Measurements from ENCODE around the gene KSR2. TPM values are rescaled to one million over a fixed set of nuclear protein-coding genes. Genes with fewer than 3 reads are reported as not detected.

KSR2 gene
- total RNA-seq, 1 donor from 2014 or later, result under 0.01 TPM

DNA sequence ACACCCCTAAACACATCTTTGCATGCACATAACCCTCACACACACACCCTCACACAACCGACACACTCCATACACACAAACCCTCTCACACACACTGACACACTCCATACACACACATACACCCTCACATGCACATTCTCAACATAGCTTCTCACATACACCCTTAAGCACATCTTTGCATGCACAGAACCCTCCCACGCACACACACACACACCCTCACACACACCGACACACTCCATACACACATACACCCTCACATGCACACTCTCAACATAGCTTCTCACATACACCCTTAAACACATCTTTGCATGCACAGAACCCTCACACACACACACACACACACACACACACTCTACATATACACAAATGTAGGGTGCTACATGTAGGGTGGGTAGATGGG, 534.9 kb downstream of the KSR2 start:
- Histone ChIP-seq H3K9me3 (ENCODE audit: control insufficient read depth in 3 of 3, low read length in 3 of 3) (no peaks in the 10 kb centered on the region), H3K27me3 (ENCODE audit: control insufficient read depth in 3 of 3, insufficient read depth in 3 of 3, low read length in 3 of 3) (no peaks in the 10 kb centered on the region), H3K4me3 (ENCODE audit: low read length in 3 of 3) (no peak overlapping the region), H3K9ac (ENCODE audit: low read depth in 1 of 3, low read length in 3 of 3) (no peak overlapping the region), H3K4me1 (ENCODE audit: control insufficient read depth in 3 of 3, insufficient read depth in 3 of 3, low read length in 3 of 3) (peaks cover 28 to 53% (median 48%) of the 10 kb centered on the region in 3 donors), H3K36me3 (ENCODE audit: control insufficient read depth in 3 of 3, insufficient read depth in 3 of 3, low read length in 3 of 3) (peaks cover 0 to 3% (median 2%) of the 10 kb centered on the region in 3 donors), H3K27ac (ENCODE audit: low read depth, low read length) (no peak overlapping the region)

DNA sequence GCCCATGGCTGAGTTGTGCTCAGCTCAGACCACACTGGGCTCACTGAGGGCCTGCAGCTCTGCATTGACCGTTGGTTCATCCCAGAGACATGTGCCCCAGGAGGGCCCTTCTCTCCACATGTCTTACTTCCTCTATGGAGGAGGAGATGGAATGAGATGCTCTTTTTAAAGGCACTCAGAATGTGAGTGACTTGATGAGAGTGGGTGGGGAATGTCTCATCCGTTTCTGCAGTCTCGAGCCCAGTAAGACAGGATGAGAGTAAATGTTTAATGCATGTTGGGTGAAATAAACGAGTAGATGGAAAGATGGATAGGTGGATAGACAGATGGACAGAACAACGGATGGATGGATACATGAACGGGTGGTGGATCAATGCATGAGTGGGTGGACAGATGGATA, 538.5 kb downstream of the KSR2 start:
- Histone ChIP-seq H3K9me3 (ENCODE audit: control insufficient read depth in 3 of 3, low read length in 3 of 3) (no peaks in the 10 kb centered on the region), H3K27me3 (ENCODE audit: control insufficient read depth in 3 of 3, insufficient read depth in 3 of 3, low read length in 3 of 3) (no peaks in the 10 kb centered on the region)

DNA sequence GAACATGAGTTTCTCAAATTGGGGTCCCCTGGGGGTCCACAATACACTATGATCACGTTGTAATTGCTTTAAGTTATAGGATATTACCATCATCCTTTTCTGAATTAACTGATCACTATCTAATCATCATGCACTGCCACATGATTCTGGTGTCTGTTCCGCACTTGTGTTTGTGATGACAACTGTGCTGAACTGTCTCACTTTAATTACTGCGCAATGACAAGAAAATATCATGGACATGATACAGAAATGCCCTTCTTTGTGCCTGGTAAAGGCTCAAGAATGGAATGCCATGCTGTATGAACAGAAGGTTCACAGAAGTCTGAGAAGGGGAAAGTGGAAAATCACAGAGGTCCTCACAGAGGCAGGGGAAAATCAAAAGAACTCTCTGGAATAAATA, 541.6 kb downstream of the KSR2 start:
- Histone ChIP-seq H3K9me3 (ENCODE audit: control insufficient read depth in 3 of 3, low read length in 3 of 3) (no peaks in the 10 kb centered on the region), H3K4me1 (ENCODE audit: control insufficient read depth in 3 of 3, insufficient read depth in 3 of 3, low read length in 3 of 3) (peaks cover 0 to 4% (median 3%) of the 10 kb centered on the region in 3 donors), H3K27me3 (ENCODE audit: control insufficient read depth in 3 of 3, insufficient read depth in 3 of 3, low read length in 3 of 3) (no peaks in the 10 kb centered on the region), H3K36me3 (ENCODE audit: control insufficient read depth in 3 of 3, insufficient read depth in 3 of 3, low read length in 3 of 3) (peaks cover 0 to 3% (median 0%) of the 10 kb centered on the region in 3 donors), H3K9ac (ENCODE audit: low read depth in 1 of 3, low read length in 3 of 3) (no peak overlapping the region), H3K4me3 (ENCODE audit: low read length in 3 of 3) (no peak overlapping the region), H3K27ac (ENCODE audit: low read depth, low read length) (no peak overlapping the region)

More for the DNA sequence above, 538.5 kb downstream of the KSR2 start:
- Histone ChIP-seq H3K4me1 (ENCODE audit: control insufficient read depth in 3 of 3, insufficient read depth in 3 of 3, low read length in 3 of 3) (peaks cover 7 to 19% (median 15%) of the 10 kb centered on the region in 3 donors), H3K4me3 (ENCODE audit: low read length in 3 of 3) (no peak overlapping the region), H3K9ac (ENCODE audit: low read depth in 1 of 3, low read length in 3 of 3) (no peak overlapping the region), H3K27ac (ENCODE audit: low read depth, low read length) (no peak overlapping the region), H3K36me3 (ENCODE audit: control insufficient read depth in 3 of 3, insufficient read depth in 3 of 3, low read length in 3 of 3) (peaks cover 0 to 3% (median 0%) of the 10 kb centered on the region in 3 donors)

DNA sequence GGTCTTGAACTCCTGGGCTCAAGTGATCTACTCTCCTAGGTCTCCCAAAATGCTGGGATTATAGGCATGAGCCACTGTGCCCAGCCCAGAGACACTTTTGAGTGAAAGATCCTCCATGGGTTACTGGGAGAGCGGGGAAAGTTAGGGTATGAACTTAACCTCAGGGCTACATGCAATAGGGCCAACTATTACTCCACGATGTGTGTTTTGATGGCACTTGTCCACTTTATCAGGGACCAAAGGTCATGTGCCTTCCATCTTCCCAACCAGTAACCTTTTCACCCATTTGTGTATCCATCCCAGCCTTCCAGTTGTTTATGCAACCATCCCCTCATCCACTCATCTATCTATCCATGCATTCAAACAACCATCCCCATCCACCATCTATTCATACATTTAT, 546.8 kb downstream of the KSR2 start:
- Histone ChIP-seq H3K36me3 (ENCODE audit: control insufficient read depth in 3 of 3, insufficient read depth in 3 of 3, low read length in 3 of 3) (no peaks in the 10 kb centered on the region), H3K27me3 (ENCODE audit: control insufficient read depth in 3 of 3, insufficient read depth in 3 of 3, low read length in 3 of 3) (no peaks in the 10 kb centered on the region), H3K9ac (ENCODE audit: low read depth in 1 of 3, low read length in 3 of 3) (no peak overlapping the region), H3K27ac (ENCODE audit: low read depth, low read length) (no peak overlapping the region), H3K4me1 (ENCODE audit: control insufficient read depth in 3 of 3, insufficient read depth in 3 of 3, low read length in 3 of 3) (peaks cover 5 to 10% (median 8%) of the 10 kb centered on the region in 3 donors), H3K4me3 (ENCODE audit: low read length in 3 of 3) (no peak overlapping the region), H3K9me3 (ENCODE audit: control insufficient read depth in 3 of 3, low read length in 3 of 3) (no peaks in the 10 kb centered on the region)

DNA sequence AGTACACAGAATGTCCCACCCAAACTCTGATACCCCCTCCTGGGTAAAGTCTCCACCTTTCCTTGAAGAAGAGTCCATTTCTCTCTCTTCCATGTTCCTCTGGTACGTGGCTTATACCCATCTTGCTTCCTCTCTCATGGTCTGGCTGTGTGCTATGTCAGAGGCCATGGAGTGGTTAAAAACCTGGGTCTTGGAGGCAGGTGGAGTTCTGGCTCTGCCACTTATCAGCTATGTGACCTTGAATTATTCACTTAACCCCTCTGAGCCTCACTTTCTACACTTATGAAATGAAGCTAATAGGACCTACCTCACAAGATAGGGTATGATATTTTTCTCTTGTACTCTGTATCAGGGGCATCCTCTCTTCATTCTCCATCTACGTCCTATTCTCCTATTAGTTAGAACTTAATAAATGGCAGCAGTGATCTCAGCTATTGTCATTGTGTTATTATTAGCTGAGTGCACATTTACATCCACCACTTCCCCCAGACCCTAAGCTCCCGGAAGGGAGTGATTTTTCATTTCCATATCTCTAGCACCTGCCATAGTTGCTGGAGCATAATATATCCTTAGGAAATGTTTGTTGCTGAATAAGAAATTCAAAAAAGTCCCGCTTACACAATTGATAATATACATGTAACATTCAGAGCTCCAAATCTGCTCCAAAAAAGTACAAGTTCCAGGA, 547.6 kb downstream of the KSR2 start:
- H3K27ac ChIP-seq (ENCODE audit: low read depth, low read length), result no peak overlapping the region
- no peaks in the 10 kb centered on the region for H3K36me3 ChIP-seq (ENCODE audit: control insufficient read depth in 3 of 3, insufficient read depth in 3 of 3, low read length in 3 of 3)
- no peak overlapping the region for H3K9ac ChIP-seq (ENCODE audit: low read depth in 1 of 3, low read length in 3 of 3)
- peaks cover 12 to 17% (median 12%) of the 10 kb centered on the region in 3 donors for H3K4me1 ChIP-seq (ENCODE audit: control insufficient read depth in 3 of 3, insufficient read depth in 3 of 3, low read length in 3 of 3)
- no peak overlapping the region for H3K4me3 ChIP-seq (ENCODE audit: low read length in 3 of 3)
- no peaks in the 10 kb centered on the region for H3K9me3 ChIP-seq (ENCODE audit: control insufficient read depth in 3 of 3, low read length in 3 of 3)
- H3K27me3 ChIP-seq (ENCODE audit: control insufficient read depth in 3 of 3, insufficient read depth in 3 of 3, low read length in 3 of 3), result no peaks in the 10 kb centered on the region

DNA sequence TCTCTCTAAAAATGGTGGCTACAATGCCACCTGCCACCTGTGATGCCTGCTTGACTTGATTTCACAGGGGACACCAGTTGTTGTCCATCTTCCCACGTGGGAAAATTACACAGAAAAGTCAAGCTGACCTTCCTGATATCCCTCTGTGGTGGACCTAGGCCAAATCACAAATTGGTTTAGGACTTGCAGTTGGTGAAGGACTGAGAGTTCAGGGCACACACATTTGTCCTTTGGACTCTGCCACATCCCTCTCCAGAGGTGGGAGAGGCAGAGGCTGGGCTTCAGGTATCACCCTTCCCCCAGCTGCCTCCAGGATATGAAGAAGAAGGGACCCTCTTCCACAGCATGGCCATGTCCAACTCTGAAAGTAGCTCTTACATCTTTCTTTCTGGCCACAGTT, 551.8 kb downstream of the KSR2 start:
- Histone ChIP-seq H3K27me3 (ENCODE audit: control insufficient read depth in 3 of 3, insufficient read depth in 3 of 3, low read length in 3 of 3) (no peaks in the 10 kb centered on the region), H3K9ac (ENCODE audit: low read depth in 1 of 3, low read length in 3 of 3) (no peak overlapping the region), H3K4me3 (ENCODE audit: low read length in 3 of 3) (no peak overlapping the region), H3K4me1 (ENCODE audit: control insufficient read depth in 3 of 3, insufficient read depth in 3 of 3, low read length in 3 of 3) (peaks cover 28 to 47% (median 39%) of the 10 kb centered on the region in 3 donors), H3K27ac (ENCODE audit: low read depth, low read length) (no peak overlapping the region), H3K36me3 (ENCODE audit: control insufficient read depth in 3 of 3, insufficient read depth in 3 of 3, low read length in 3 of 3) (no peaks in the 10 kb centered on the region), H3K9me3 (ENCODE audit: control insufficient read depth in 3 of 3, low read length in 3 of 3) (no peaks in the 10 kb centered on the region)

GRCh38 chr12:117412465-117413188, 556.2 kb downstream of the KSR2 start:
- no peaks in the 10 kb centered on the region for H3K36me3 ChIP-seq (ENCODE audit: control insufficient read depth in 3 of 3, insufficient read depth in 3 of 3, low read length in 3 of 3)
- peak overlapping the region in 2 of 3 donors; percentile 38 to 40 for H3K4me3 ChIP-seq (ENCODE audit: low read length in 3 of 3)
- H3K9ac ChIP-seq (ENCODE audit: low read depth in 1 of 3, low read length in 3 of 3), result peak overlapping the region; percentile 54 to 68 (median 66)
- H3K9me3 ChIP-seq (ENCODE audit: control insufficient read depth in 3 of 3, low read length in 3 of 3), result no peaks in the 10 kb centered on the region
- no peaks in the 10 kb centered on the region for H3K27me3 ChIP-seq (ENCODE audit: control insufficient read depth in 3 of 3, insufficient read depth in 3 of 3, low read length in 3 of 3)
- peaks cover 41 to 69% (median 56%) of the 10 kb centered on the region in 3 donors for H3K4me1 ChIP-seq (ENCODE audit: control insufficient read depth in 3 of 3, insufficient read depth in 3 of 3, low read length in 3 of 3)
- peak overlapping the region; percentile 91 for H3K27ac ChIP-seq (ENCODE audit: low read depth, low read length)

DNA sequence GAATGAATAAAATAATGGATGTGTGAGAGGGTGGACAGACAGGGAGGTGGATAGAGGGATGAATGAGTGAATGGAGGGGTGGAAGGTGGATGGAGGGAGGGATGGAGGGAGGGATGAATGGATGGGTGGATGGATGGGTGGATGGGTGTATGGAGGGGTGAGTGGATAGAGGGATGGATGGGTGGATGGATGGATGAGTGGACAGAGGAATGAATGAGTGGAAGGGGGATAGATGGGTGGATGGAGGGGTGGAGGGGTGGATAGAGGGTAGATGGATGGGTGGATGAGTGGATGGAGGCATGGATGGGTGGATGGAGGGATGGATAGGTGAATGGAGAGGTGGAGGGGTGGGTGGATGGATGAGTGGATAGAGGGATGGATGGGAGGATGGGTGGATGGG, 559.5 kb downstream of the KSR2 start:
- Histone ChIP-seq H3K27ac (ENCODE audit: low read depth, low read length) (no peak overlapping the region), H3K9me3 (ENCODE audit: control insufficient read depth in 3 of 3, low read length in 3 of 3) (no peaks in the 10 kb centered on the region), H3K9ac (ENCODE audit: low read depth in 1 of 3, low read length in 3 of 3) (no peak overlapping the region), H3K4me3 (ENCODE audit: low read length in 3 of 3) (no peak overlapping the region), H3K36me3 (ENCODE audit: control insufficient read depth in 3 of 3, insufficient read depth in 3 of 3, low read length in 3 of 3) (no peaks in the 10 kb centered on the region), H3K27me3 (ENCODE audit: control insufficient read depth in 3 of 3, insufficient read depth in 3 of 3, low read length in 3 of 3) (no peaks in the 10 kb centered on the region), H3K4me1 (ENCODE audit: control insufficient read depth in 3 of 3, insufficient read depth in 3 of 3, low read length in 3 of 3) (peaks cover 34 to 51% (median 40%) of the 10 kb centered on the region in 3 donors)

DNA sequence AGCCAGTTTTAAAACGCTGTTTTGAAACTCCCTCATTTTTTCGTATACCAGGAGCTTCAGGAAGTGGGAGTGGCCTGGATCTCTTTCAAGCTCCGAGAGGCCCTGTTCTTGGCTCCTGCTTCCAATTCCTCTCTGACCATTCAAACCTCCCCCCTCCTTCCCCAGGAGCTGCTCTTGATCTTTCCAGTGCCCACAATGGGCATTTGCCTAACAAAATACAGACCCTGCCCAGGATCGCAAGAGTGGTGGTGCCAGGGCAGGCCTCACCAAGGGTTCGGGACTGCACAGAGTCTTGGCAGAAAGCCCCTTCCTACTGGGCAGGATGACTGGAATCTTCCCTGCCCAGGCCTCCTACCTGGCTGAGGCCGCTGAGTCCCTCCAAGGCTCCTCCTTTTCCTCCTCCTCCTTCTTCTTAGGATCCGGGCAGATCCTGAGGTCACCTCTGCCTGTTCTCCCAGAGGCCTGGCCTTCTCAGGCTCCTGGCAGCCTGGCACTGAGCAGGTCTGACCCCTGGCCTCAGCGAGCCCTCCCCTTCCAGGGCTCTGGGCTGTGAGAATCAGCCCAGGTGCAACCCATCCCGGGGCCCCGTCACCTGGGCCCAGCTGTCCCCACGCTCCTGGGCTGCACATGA, 560.5 kb downstream of the KSR2 start:
- Histone ChIP-seq H3K4me1 (ENCODE audit: control insufficient read depth in 3 of 3, insufficient read depth in 3 of 3, low read length in 3 of 3) (peaks cover 28 to 43% (median 34%) of the 10 kb centered on the region in 3 donors), H3K27ac (ENCODE audit: low read depth, low read length) (peak overlapping the region; percentile 32), H3K9ac (ENCODE audit: low read depth in 1 of 3, low read length in 3 of 3) (peak overlapping the region in 2 of 3 donors; percentile 47 to 68), H3K4me3 (ENCODE audit: low read length in 3 of 3) (peak overlapping the region in 1 of 3 donors; percentile 41), H3K9me3 (ENCODE audit: control insufficient read depth in 3 of 3, low read length in 3 of 3) (no peaks in the 10 kb centered on the region), H3K27me3 (ENCODE audit: control insufficient read depth in 3 of 3, insufficient read depth in 3 of 3, low read length in 3 of 3) (no peaks in the 10 kb centered on the region), H3K36me3 (ENCODE audit: control insufficient read depth in 3 of 3, insufficient read depth in 3 of 3, low read length in 3 of 3) (no peaks in the 10 kb centered on the region)

- peaks cover 26 to 40% (median 33%) of the 10 kb centered on the region in 3 donors for H3K4me1 ChIP-seq (ENCODE audit: control insufficient read depth in 3 of 3, insufficient read depth in 3 of 3, low read length in 3 of 3)
- H3K27me3 ChIP-seq (ENCODE audit: control insufficient read depth in 3 of 3, insufficient read depth in 3 of 3, low read length in 3 of 3), result no peaks in the 10 kb centered on the region
- H3K9ac ChIP-seq (ENCODE audit: low read depth in 1 of 3, low read length in 3 of 3), result peak overlapping the region in 1 of 3 donors; percentile 8
- no peaks in the 10 kb centered on the region for H3K9me3 ChIP-seq (ENCODE audit: control insufficient read depth in 3 of 3, low read length in 3 of 3)
- H3K4me3 ChIP-seq (ENCODE audit: low read length in 3 of 3), result no peak overlapping the region
- no peak overlapping the region for H3K27ac ChIP-seq (ENCODE audit: low read depth, low read length)
- peaks cover 0 to 2% (median 0%) of the 10 kb centered on the region in 3 donors for H3K36me3 ChIP-seq (ENCODE audit: control insufficient read depth in 3 of 3, insufficient read depth in 3 of 3, low read length in 3 of 3)
Measured at GRCh38 chr12:117404940-117405339, 563.9 kb downstream of the KSR2 start.

Measured in skeletal muscle tissue (tissue), 4 donors.